Astrocyte of the spinal cord (primary cell): ENCODE results near the gene RAB31.
A peak's percentile ranks its signal among the peaks of the same experiment; 100 is the strongest.

Experiments used
- DNase-seq: peaks from one replicate; pipeline ENCODE4 v3.0.0; 2011; ENCODE audit warnings: low read depth, low spot score
- H3K4me3 ChIP-seq: 2 replicates; pipeline ENCODE4 v1.5.1; 2011; ENCODE audit warnings: low read depth, mild to moderate bottlenecking, low read length, moderate library complexity
- CTCF ChIP-seq: IDR thresholded peaks from 2 replicates; pipeline ENCODE4 v1.5.1; 2012; ENCODE audit warnings: low read depth, mild to moderate bottlenecking, low read length, inconsistent platforms
- in situ Hi-C: cut with HindIII; loops from 2 replicates; pipeline ENCODE4 v1.10.0; 2017; ENCODE audit warnings: low sequenced_read_pairs

RAB31 gene

GRCh38 chr18:9835825-9836224, 127.7 kb downstream of the RAB31 start:
- in situ Hi-C loops: no loop called here
- no peak for TF ChIP-seq CTCF
- H3K4me3 ChIP-seq: no peak overlapping the region
- peak; percentile 64 for DNase-seq

- in situ Hi-C loops: no loop called here
Measured at GRCh38 chr18:9838144-9838877, 130.2 kb downstream of the RAB31 start.

GRCh38 chr18:9839211-9839610, 131.1 kb downstream of the RAB31 start:
- TF ChIP-seq CTCF: no peak
- DNase-seq: no peak
- H3K4me3 ChIP-seq: no peak overlapping the region
- in situ Hi-C loops: no loop called here

More at GRCh38 chr18:9838144-9838877, 130.2 kb downstream of the RAB31 start:
- H3K4me3 ChIP-seq: no peak overlapping the region
- TF ChIP-seq CTCF: no peak
- DNase-seq: peak; percentile 96

- no peak overlapping the region for H3K4me3 ChIP-seq
- DNase-seq: no peak
- in situ Hi-C loops: no loop called here
- no peak for TF ChIP-seq CTCF
Measured at GRCh38 chr18:9839853-9840252, 131.8 kb downstream of the RAB31 start.

GRCh38 chr18:9841752-9842151, 133.7 kb downstream of the RAB31 start:
- H3K4me3 ChIP-seq: no peak overlapping the region
- no peak for TF ChIP-seq CTCF
- no peak for DNase-seq
- in situ Hi-C loops: no loop called here

GRCh38 chr18:9842448-9842847, 134.3 kb downstream of the RAB31 start:
- no peak overlapping the region for H3K4me3 ChIP-seq
- no peak for TF ChIP-seq CTCF
- in situ Hi-C loops: no loop called here
- no peak for DNase-seq
